Mucosa of descending colon (tissue), 3 donors: ENCODE data around the gene ANKS1B. TPM values are rescaled to one million over a fixed set of nuclear protein-coding genes. Genes with fewer than 3 reads are reported as not detected.

Source experiments
- ATAC-seq: fragments of 200-7000 bp; cut with Tn5 transposase; one replicate; pipeline ENCODE4 v1.9.1; 2020; ENCODE audit warnings: mild to moderate bottlenecking, moderate library complexity
- DNase-seq, 3 donors: peaks; one replicate each; pipeline ENCODE4 v3.0.0-alpha.2; 2020
- H3K36me3 ChIP-seq: fragments of 200-600 bp; one replicate; pipeline ENCODE4 v1.8.0; 2021; ENCODE audit warnings: low read depth, mild to moderate bottlenecking
- H3K4me1 ChIP-seq: fragments of 200-600 bp; one replicate; pipeline ENCODE4 v1.8.0; 2021; ENCODE audit warnings: low read depth, mild to moderate bottlenecking
- H3K4me3 ChIP-seq: fragments of 200-600 bp; one replicate; pipeline ENCODE4 v1.8.0; 2021; ENCODE audit warnings: mild to moderate bottlenecking
- H3K9me3 ChIP-seq: fragments of 200-600 bp; one replicate; pipeline ENCODE4 v1.8.0; 2021; ENCODE audit warnings: mild to moderate bottlenecking
- intact Hi-C, 2 donors: fragments of 100-400 bp; cut with DNase I in 1 of 2; cut with micrococcal nuclease in 1 of 2; formaldehyde crosslinking; loops; one replicate each; pipeline versions ENCODE4 v1.11.0 to v1.11.1; 2022; cut with DNase I, micrococcal nuclease
- total RNA-seq, 3 donors: library from RNA; stranded (reverse); fragmentation: NEBNext Ultra II Directional in 2 of 3; extraction: Animal tissue kit (Norgen Biotek cat#: 25700) in 2 of 3; gene quantifications; one replicate each; pipeline versions ENCODE4 v1.2.1 to v1.2.4, GENCODE V29; 2021 to 2023
- TF ChIP-seq, protein P1 (sequence below): fragments of 200-600 bp; IDR thresholded peaks from one replicate; pipeline ENCODE4 v1.8.0; 2022; ENCODE audit warnings: antibody characterized with exemption, mild to moderate bottlenecking
- donor health status: DM: no; HTN: no; CAD: no; lungs with moderate emphysema.
- donor health status: DM: no; HTN: no; CAD: no.
- donor health status: DM: no; HTN: yes; CAD: no.

The ANKS1B gene
- total RNA-seq, 3 donors from 2014 or later, result 1.1 to 22.2 (median 2.3) TPM

- Histone ChIP-seq H3K4me3 (no peak overlapping the region), H3K9me3 (peaks cover 17% of the 10 kb centered on the region), H3K36me3 (no peaks in the 10 kb centered on the region), H3K4me1 (no peaks in the 10 kb centered on the region)
- TF ChIP-seq, protein P1, sequence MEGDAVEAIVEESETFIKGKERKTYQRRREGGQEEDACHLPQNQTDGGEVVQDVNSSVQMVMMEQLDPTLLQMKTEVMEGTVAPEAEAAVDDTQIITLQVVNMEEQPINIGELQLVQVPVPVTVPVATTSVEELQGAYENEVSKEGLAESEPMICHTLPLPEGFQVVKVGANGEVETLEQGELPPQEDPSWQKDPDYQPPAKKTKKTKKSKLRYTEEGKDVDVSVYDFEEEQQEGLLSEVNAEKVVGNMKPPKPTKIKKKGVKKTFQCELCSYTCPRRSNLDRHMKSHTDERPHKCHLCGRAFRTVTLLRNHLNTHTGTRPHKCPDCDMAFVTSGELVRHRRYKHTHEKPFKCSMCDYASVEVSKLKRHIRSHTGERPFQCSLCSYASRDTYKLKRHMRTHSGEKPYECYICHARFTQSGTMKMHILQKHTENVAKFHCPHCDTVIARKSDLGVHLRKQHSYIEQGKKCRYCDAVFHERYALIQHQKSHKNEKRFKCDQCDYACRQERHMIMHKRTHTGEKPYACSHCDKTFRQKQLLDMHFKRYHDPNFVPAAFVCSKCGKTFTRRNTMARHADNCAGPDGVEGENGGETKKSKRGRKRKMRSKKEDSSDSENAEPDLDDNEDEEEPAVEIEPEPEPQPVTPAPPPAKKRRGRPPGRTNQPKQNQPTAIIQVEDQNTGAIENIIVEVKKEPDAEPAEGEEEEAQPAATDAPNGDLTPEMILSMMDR, result no peak
- intact Hi-C loops, result no loop called here
- ATAC-seq (no peak), DNase-seq (no peak)
Observed at GRCh38 chr12:99529966-99530365, 454.8 kb downstream of the ANKS1B start.

GRCh38 chr12:99528478-99528877 is 456.3 kb downstream of the ANKS1B start:
- H3K9me3 ChIP-seq, result peaks cover 28% of the 10 kb centered on the region
- TF ChIP-seq, protein P1, result no peak
- intact Hi-C loops, result no loop called here
- DNase-seq (no peak), ATAC-seq (no peak)
- H3K36me3 ChIP-seq, result no peaks in the 10 kb centered on the region
- no peaks in the 10 kb centered on the region for H3K4me1 ChIP-seq
- H3K4me3 ChIP-seq, result no peak overlapping the region

DNA sequence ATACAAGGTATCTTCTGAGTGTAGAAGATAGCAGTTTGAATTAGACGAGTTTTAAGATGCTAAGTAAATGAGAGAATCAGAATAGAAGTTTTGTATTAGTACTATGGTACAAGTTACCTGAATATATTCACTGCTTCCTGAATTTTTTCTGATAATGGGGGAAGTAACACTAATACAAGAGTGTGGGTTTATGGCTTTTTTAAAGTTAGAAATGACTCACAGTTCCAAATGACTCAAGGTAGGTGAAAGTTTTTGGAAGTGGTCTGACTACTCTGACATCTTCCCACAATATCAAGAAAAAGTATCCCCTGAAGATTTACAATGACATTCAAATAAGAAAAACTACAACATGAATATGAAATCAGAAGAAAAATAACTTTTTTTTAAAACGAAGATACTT is 460.9 kb downstream of the ANKS1B start:
- intact Hi-C loops, result no loop called here
- Histone ChIP-seq H3K4me3 (no peak overlapping the region), H3K36me3 (no peaks in the 10 kb centered on the region), H3K4me1 (no peaks in the 10 kb centered on the region), H3K9me3 (peaks cover 36% of the 10 kb centered on the region)
- TF ChIP-seq, protein P1, result no peak
- DNase-seq (no peak), ATAC-seq (no peak)

DNA sequence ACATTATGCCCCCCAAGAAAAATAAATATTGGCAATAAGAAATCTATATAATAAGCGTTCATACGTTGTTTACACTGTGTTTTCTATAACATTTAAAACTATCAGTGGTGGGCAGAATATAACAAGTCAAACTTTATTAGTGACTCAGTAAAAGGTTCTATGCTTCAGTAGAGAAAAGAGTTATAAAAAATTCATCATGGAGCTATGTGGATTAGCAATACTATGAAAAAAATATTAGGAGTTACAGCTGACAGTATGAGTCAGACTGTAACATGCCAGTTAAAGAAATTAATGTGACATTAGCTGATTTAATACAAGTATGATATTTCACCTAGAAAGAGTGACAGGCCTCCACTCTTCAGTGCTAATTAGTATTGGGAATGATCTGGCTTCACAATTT is 462.3 kb downstream of the ANKS1B start:
- TF ChIP-seq, protein P1, result no peak
- intact Hi-C loops, result no loop called here
- peaks cover 39% of the 10 kb centered on the region for H3K9me3 ChIP-seq
- DNase-seq (no peak), ATAC-seq (no peak)
- H3K4me3 ChIP-seq, result no peak overlapping the region
- no peaks in the 10 kb centered on the region for H3K36me3 ChIP-seq
- no peaks in the 10 kb centered on the region for H3K4me1 ChIP-seq

GRCh38 chr12:99521664-99522063 is 463.1 kb downstream of the ANKS1B start:
- intact Hi-C loops, result no loop called here
- no peaks in the 10 kb centered on the region for H3K36me3 ChIP-seq
- no peak overlapping the region for H3K4me3 ChIP-seq
- no peaks in the 10 kb centered on the region for H3K4me1 ChIP-seq
- no peak for DNase-seq
- no peak for ATAC-seq
- H3K9me3 ChIP-seq, result peaks cover 40% of the 10 kb centered on the region
- TF ChIP-seq, protein P1, result no peak

DNA sequence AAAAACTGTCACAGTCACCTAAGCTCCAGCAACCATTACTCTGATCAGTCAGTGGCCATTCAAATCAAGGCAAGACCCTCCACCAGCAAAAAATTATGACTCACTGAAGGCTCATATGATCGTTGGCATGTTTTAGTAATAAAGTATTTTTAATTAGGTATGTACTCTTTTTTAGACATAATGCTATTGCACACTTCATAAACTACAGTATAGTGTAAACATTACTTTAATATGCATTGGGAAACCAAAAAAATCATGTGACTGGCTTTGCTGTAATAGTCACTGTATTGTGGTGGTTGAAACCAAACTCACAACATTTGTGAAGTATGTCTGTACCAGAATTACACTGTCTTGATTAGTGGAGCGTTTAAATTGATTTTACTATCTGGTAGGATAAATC is 471.7 kb downstream of the ANKS1B start:
- intact Hi-C loops, result no loop called here
- ATAC-seq (no peak), DNase-seq (no peak)
- Histone ChIP-seq H3K4me1 (no peaks in the 10 kb centered on the region), H3K4me3 (no peak overlapping the region), H3K36me3 (no peaks in the 10 kb centered on the region), H3K9me3 (peaks cover 31% of the 10 kb centered on the region)
- TF ChIP-seq, protein P1, result no peak
